Ishikawa (cell line): ENCODE measurements around the gene NUDT2.

Source experiments
- CEBPB ChIP-seq: IDR thresholded peaks from 2 replicates; pipeline ENCODE4 v1.6.1; 2012
- CREB1 ChIP-seq: IDR thresholded peaks from 2 replicates; pipeline ENCODE4 v1.6.1; 2012; ENCODE audit warnings: low read depth
- EGR1 ChIP-seq: IDR thresholded peaks from 2 replicates; pipeline ENCODE4 v1.6.1; 2012
- EP300 ChIP-seq: IDR thresholded peaks from 2 replicates; pipeline ENCODE4 v1.6.1; 2012; ENCODE audit warnings: borderline replicate concordance
- FOXM1 ChIP-seq: IDR thresholded peaks from 2 replicates; pipeline ENCODE4 v1.6.1; 2012; ENCODE audit warnings: low read depth, borderline replicate concordance
- MAX ChIP-seq: IDR thresholded peaks from 2 replicates; pipeline ENCODE4 v1.6.1; 2012
- NFIC ChIP-seq: IDR thresholded peaks from 2 replicates; pipeline ENCODE4 v1.6.1; 2012
- RAD21 ChIP-seq: IDR thresholded peaks from 2 replicates; pipeline ENCODE4 v1.6.1; 2012; ENCODE audit warnings: low read depth
- TAF1 ChIP-seq: IDR thresholded peaks from 2 replicates; pipeline ENCODE4 v1.6.1; 2012; ENCODE audit warnings: low read depth, mild to moderate bottlenecking
- TCF12 ChIP-seq: IDR thresholded peaks from 2 replicates; pipeline ENCODE4 v1.6.1; 2012; ENCODE audit warnings: low read depth
- TEAD4 ChIP-seq: IDR thresholded peaks from 2 replicates; pipeline ENCODE4 v1.6.1; 2012
- YY1 ChIP-seq: IDR thresholded peaks from 2 replicates; pipeline ENCODE4 v1.6.1; 2012; ENCODE audit warnings: low read depth
- ZBTB7A ChIP-seq: IDR thresholded peaks from 2 replicates; pipeline ENCODE4 v1.6.1; 2012; ENCODE audit warnings: low read depth
- TF ChIP-seq, protein P1 (sequence below): IDR thresholded peaks from 2 replicates; pipeline ENCODE4 v1.6.1; 2012; ENCODE audit warnings: low read depth, mild to moderate bottlenecking
- TF ChIP-seq, protein P2 (sequence below): IDR thresholded peaks from 2 replicates; pipeline ENCODE4 v1.6.1; 2012

Gene NUDT2

DNA sequence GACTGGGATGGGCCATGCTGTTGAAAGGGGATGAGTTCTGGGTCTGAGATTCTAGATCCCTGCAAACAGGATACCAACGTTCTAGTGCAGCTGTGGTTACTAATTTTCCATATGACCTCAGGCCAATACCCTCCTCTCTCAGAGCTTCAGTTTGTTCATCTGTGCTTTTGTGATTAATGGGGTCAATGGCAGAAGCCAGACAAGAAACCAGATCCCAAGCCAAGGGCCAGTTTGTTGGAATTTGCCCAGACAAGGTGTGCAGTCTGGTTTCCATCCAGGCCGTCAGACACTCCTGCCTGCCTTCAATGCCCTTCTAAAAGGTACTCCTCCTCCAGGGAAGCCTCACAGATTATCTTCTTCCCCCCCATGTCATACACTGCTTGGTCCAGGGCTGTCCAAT lies 35.9 kb downstream of the NUDT2 start:
- TF ChIP-seq, protein P1, sequence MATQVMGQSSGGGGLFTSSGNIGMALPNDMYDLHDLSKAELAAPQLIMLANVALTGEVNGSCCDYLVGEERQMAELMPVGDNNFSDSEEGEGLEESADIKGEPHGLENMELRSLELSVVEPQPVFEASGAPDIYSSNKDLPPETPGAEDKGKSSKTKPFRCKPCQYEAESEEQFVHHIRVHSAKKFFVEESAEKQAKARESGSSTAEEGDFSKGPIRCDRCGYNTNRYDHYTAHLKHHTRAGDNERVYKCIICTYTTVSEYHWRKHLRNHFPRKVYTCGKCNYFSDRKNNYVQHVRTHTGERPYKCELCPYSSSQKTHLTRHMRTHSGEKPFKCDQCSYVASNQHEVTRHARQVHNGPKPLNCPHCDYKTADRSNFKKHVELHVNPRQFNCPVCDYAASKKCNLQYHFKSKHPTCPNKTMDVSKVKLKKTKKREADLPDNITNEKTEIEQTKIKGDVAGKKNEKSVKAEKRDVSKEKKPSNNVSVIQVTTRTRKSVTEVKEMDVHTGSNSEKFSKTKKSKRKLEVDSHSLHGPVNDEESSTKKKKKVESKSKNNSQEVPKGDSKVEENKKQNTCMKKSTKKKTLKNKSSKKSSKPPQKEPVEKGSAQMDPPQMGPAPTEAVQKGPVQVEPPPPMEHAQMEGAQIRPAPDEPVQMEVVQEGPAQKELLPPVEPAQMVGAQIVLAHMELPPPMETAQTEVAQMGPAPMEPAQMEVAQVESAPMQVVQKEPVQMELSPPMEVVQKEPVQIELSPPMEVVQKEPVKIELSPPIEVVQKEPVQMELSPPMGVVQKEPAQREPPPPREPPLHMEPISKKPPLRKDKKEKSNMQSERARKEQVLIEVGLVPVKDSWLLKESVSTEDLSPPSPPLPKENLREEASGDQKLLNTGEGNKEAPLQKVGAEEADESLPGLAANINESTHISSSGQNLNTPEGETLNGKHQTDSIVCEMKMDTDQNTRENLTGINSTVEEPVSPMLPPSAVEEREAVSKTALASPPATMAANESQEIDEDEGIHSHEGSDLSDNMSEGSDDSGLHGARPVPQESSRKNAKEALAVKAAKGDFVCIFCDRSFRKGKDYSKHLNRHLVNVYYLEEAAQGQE = no peak
- TF ChIP-seq TEAD4 = no peak
- TF ChIP-seq TCF12 = no peak
- TF ChIP-seq RAD21 = no peak
- TF ChIP-seq, protein P2, sequence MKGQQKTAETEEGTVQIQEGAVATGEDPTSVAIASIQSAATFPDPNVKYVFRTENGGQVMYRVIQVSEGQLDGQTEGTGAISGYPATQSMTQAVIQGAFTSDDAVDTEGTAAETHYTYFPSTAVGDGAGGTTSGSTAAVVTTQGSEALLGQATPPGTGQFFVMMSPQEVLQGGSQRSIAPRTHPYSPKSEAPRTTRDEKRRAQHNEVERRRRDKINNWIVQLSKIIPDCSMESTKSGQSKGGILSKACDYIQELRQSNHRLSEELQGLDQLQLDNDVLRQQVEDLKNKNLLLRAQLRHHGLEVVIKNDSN = no peak
- no peak for TF ChIP-seq CREB1
- no peak for TF ChIP-seq YY1
- no peak for TF ChIP-seq MAX
- no peak for TF ChIP-seq ZBTB7A
- no peak for TF ChIP-seq NFIC
- no peak for TF ChIP-seq EP300
- no peak for TF ChIP-seq CEBPB
- no peak for TF ChIP-seq TAF1
- TF ChIP-seq FOXM1 = no peak

- TF ChIP-seq TAF1 (no peak), NFIC (no peak), CREB1 (no peak), EP300 (no peak), YY1 (no peak), FOXM1 (no peak), ZBTB7A (no peak), MAX (no peak), TEAD4 (no peak), RAD21 (no peak), EGR1 (no peak), TCF12 (no peak), CEBPB (no peak)
- TF ChIP-seq, protein P1 = no peak
- TF ChIP-seq, protein P2 = no peak
These were observed 37.0 kb downstream of the NUDT2 start for GRCh38 chr9:34366365-34366764.

DNA sequence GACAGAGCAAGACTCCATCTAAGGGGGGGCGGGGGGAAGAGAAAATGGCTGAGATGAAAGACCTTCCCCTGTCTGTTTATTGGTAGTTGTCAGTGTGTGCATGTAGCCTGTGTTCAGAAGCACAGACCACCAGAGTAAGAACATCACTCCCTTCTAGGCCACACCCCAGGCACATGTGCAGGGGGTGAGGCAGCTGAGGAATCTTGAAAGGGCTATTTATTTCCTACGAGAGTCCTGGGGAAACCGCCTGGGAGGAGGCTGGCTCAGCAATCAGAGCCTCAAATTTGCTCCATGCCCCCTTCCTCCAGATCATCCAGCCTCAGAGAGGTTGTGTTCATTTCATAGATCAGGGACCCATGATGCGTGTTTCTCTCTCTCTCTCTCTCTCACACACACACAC lies 40.3 kb downstream of the NUDT2 start:
- TF ChIP-seq RAD21 (no peak), MAX (no peak), YY1 (no peak), TEAD4 (no peak), CREB1 (no peak), ZBTB7A (no peak), EGR1 (no peak), TCF12 (no peak), EP300 (no peak), CEBPB (no peak), TAF1 (no peak)
- TF ChIP-seq, protein P2 = no peak
- TF ChIP-seq, protein P1 = no peak

DNA sequence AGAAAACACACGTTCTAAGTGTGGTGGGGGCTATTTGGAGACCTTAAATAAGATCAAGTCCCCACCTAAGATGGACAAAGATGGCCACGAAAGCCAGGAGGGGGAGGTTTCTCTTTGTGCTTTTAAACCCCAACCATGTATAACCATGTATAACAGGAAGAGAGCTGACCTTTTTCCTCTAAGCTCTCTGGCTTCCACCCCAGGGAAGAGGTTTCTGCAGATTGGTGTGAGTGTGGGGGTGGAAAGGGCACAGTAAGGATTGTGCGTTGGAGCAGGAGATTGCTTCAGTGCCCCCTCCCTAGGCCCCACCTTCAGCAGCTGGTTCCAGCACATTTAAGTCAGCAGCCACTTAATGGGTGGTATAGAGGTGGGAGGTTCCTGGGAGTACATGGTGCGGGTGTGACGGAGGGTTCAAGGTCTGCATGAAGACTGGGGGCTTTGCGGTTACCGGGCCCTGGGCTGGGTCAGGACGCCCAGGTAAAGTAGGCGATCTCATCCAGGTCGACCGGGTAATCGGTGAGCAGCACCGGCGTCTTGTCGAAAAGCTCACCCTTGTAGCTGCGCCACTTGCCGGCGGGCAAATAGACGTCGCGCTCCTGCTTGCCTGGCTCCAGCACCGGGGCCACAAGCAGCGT lies 41.1 kb downstream of the NUDT2 start:
- TF ChIP-seq FOXM1 = no peak
- TF ChIP-seq, protein P2 = no peak
